Measurements from ENCODE around the gene REEP3. TPM values are rescaled to one million over a fixed set of nuclear protein-coding genes. Genes with fewer than 3 reads are reported as not detected.

REEP3 gene
- total and polyA plus RNA-seq, 2 experiments from 2014 or later = 43.1 to 73.6 TPM

- H3K79me2 ChIP-seq = peaks cover 93% of the 10 kb centered on the region
- WGBS (ENCODE audit: low lambda C conversion rate, missing lambda C conversion rate) = 97% methylated on average over 4 of the region's 4 CpGs
Observed at GRCh38 chr10:63493004-63493403, 28.2 kb upstream of the REEP3 start.

GRCh38 chr10:63494951-63495350, 26.2 kb upstream of the REEP3 start:
- DNase-seq (ENCODE audit: low spot score) = no peak
- H2AFZ ChIP-seq = no peak overlapping the region
- no peak overlapping the region for H3K27ac ChIP-seq
- no peaks in the 10 kb centered on the region for H3K9me3 ChIP-seq (ENCODE audit: low read depth)
- H3K9me2 ChIP-seq (replicated peaks; ENCODE audit: insufficient read depth) = no peaks in the 10 kb centered on the region
- H3K4me2 ChIP-seq = no peak overlapping the region
- peaks cover 11% of the 10 kb centered on the region for H4K20me1 ChIP-seq (ENCODE audit: insufficient read depth, poor library complexity, severe bottlenecking)
- no peak overlapping the region for H3K4me3 ChIP-seq
- H3K36me3 ChIP-seq (replicated peaks; ENCODE audit: insufficient read depth, low read depth) = no peaks in the 10 kb centered on the region
- no peaks in the 10 kb centered on the region for H3K27me3 ChIP-seq
- TF ChIP-seq EZH2 (IDR thresholded peaks at IDR 0.05; ENCODE audit: borderline replicate concordance) (no peak), EZH2phosphoT487 (IDR thresholded peaks at IDR 0.05; ENCODE audit: low read depth, severe bottlenecking, unreplicated experiment) (no peak), CTCF (IDR thresholded peaks at IDR 0.05; ENCODE audit: poor library complexity) (no peak)
- 93% methylated on average over 2 of the region's 2 CpGs for WGBS (ENCODE audit: low lambda C conversion rate, missing lambda C conversion rate)
- H3K79me2 ChIP-seq = peaks cover 93% of the 10 kb centered on the region
- H3K4me1 ChIP-seq (ENCODE audit: insufficient read depth) = peaks cover 9% of the 10 kb centered on the region

More at GRCh38 chr10:63493004-63493403, 28.2 kb upstream of the REEP3 start:
- no peak for DNase-seq (ENCODE audit: low spot score)
- no peaks in the 10 kb centered on the region for H3K9me2 ChIP-seq (replicated peaks; ENCODE audit: insufficient read depth)
- peaks cover 11% of the 10 kb centered on the region for H4K20me1 ChIP-seq (ENCODE audit: insufficient read depth, poor library complexity, severe bottlenecking)
- H3K27ac ChIP-seq = no peak overlapping the region
- peaks cover 4% of the 10 kb centered on the region for H3K4me1 ChIP-seq (ENCODE audit: insufficient read depth)
- H2AFZ ChIP-seq = no peak overlapping the region
- H3K4me3 ChIP-seq = no peak overlapping the region
- H3K9me3 ChIP-seq (ENCODE audit: low read depth) = no peaks in the 10 kb centered on the region
- H3K4me2 ChIP-seq = no peak overlapping the region
- TF ChIP-seq EZH2phosphoT487 (IDR thresholded peaks at IDR 0.05; ENCODE audit: low read depth, severe bottlenecking, unreplicated experiment) (no peak), EZH2 (IDR thresholded peaks at IDR 0.05; ENCODE audit: borderline replicate concordance) (no peak), CTCF (IDR thresholded peaks at IDR 0.05; ENCODE audit: poor library complexity) (no peak)
- no peaks in the 10 kb centered on the region for H3K27me3 ChIP-seq
- H3K36me3 ChIP-seq (replicated peaks; ENCODE audit: insufficient read depth, low read depth) = no peaks in the 10 kb centered on the region

- DNase-seq (ENCODE audit: low spot score) = no peak
- Histone ChIP-seq H3K4me1 (ENCODE audit: insufficient read depth) (peaks cover 9% of the 10 kb centered on the region), H3K27ac (no peak overlapping the region), H3K27me3 (no peaks in the 10 kb centered on the region), H3K36me3 (replicated peaks; ENCODE audit: insufficient read depth, low read depth) (no peaks in the 10 kb centered on the region), H2AFZ (no peak overlapping the region), H3K79me2 (peaks cover 93% of the 10 kb centered on the region), H3K4me2 (no peak overlapping the region), H3K9me2 (replicated peaks; ENCODE audit: insufficient read depth) (no peaks in the 10 kb centered on the region), H3K4me3 (no peak overlapping the region), H4K20me1 (ENCODE audit: insufficient read depth, poor library complexity, severe bottlenecking) (peaks cover 5% of the 10 kb centered on the region), H3K9me3 (ENCODE audit: low read depth) (no peaks in the 10 kb centered on the region)
- TF ChIP-seq CTCF (IDR thresholded peaks at IDR 0.05; ENCODE audit: poor library complexity) (no peak), EZH2 (IDR thresholded peaks at IDR 0.05; ENCODE audit: borderline replicate concordance) (no peak), EZH2phosphoT487 (IDR thresholded peaks at IDR 0.05; ENCODE audit: low read depth, severe bottlenecking, unreplicated experiment) (no peak)
- WGBS (ENCODE audit: low lambda C conversion rate, missing lambda C conversion rate) = 71% methylated on average over 1 of the region's 1 CpG
Observed at GRCh38 chr10:63496561-63496960, 24.6 kb upstream of the REEP3 start.

GRCh38 chr10:63497321-63497720, 23.9 kb upstream of the REEP3 start:
- H3K79me2 ChIP-seq = peaks cover 96% of the 10 kb centered on the region
- peaks cover 5% of the 10 kb centered on the region for H4K20me1 ChIP-seq (ENCODE audit: insufficient read depth, poor library complexity, severe bottlenecking)
- 86% methylated on average over 1 of the region's 1 CpG for WGBS (ENCODE audit: low lambda C conversion rate, missing lambda C conversion rate)
- peaks cover 9% of the 10 kb centered on the region for H3K4me1 ChIP-seq (ENCODE audit: insufficient read depth)
- no peaks in the 10 kb centered on the region for H3K36me3 ChIP-seq (replicated peaks; ENCODE audit: insufficient read depth, low read depth)
- H3K4me2 ChIP-seq = no peak overlapping the region
- no peaks in the 10 kb centered on the region for H3K9me3 ChIP-seq (ENCODE audit: low read depth)
- H3K27me3 ChIP-seq = no peaks in the 10 kb centered on the region
- DNase-seq (ENCODE audit: low spot score) = no peak
- H3K9me2 ChIP-seq (replicated peaks; ENCODE audit: insufficient read depth) = no peaks in the 10 kb centered on the region
- no peak for TF ChIP-seq EZH2phosphoT487 (IDR thresholded peaks at IDR 0.05; ENCODE audit: low read depth, severe bottlenecking, unreplicated experiment)
- TF ChIP-seq CTCF (IDR thresholded peaks at IDR 0.05; ENCODE audit: poor library complexity) = no peak
- TF ChIP-seq EZH2 (IDR thresholded peaks at IDR 0.05; ENCODE audit: borderline replicate concordance) = no peak
- H3K27ac ChIP-seq = no peak overlapping the region
- H3K4me3 ChIP-seq = no peak overlapping the region
- H2AFZ ChIP-seq = no peak overlapping the region
